Measurements from ENCODE around the gene POU2AF3. TPM values are rescaled to one million over a fixed set of nuclear protein-coding genes. Genes with fewer than 3 reads are reported as not detected.

The POU2AF3 gene, protein sequence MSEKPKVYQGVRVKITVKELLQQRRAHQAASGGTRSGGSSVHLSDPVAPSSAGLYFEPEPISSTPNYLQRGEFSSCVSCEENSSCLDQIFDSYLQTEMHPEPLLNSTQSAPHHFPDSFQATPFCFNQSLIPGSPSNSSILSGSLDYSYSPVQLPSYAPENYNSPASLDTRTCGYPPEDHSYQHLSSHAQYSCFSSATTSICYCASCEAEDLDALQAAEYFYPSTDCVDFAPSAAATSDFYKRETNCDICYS
- total RNA-seq (0.17 and 0.26 TPM in 2 replicates), polyA plus RNA-seq (0.07 TPM in 1 of 2 replicates, not detected in the other), polyA minus RNA-seq (ENCODE audit: low replicate concordance) (not detected in 2 replicates)
- polyA plus RNA-seq (2012), result not detected in 2 replicates

DNA sequence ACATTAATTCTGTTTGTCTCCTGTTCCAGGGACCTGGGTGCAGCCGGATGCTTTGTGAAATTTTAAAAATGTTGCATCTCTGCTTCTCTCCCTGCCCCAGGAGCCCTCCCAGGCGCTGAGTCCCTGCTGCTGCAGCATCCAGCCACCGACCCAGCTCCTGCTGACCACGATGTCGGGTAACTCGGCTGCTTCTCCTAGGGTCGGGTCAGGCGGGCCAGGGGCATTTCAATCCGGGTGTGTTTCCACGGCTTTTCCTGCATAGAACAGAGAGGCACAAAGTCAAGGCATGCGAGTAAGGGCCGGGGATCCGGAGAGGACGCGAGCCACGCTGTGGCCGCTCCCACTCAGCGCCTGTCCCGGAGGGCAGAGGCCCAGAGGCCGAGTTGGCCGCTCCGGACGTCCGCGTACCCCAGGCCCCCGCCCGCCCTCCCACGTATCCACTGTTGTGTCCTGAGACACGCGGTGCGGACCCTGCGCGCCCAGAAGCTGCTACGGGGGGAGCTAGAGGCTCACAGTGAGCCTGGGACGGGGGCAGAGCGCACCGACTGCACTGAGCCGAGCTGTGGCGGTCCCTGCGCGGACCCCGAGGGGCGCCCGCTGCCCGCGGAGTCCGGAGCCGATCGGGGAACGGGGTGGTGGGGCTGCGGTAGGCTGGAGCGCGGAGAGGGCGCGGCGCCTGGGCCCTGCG, at the start of gene POU2AF3:
POU2AF3 (plus strand) TSS at position 134 of the 688 bp plus-strand sequence; CDS start at position 170, 36 bp downstream.
- no peaks in the 10 kb centered on the region for H3K9me3 ChIP-seq (ENCODE audit: control insufficient read depth, insufficient read depth, low read depth, low read length)
- DNase-seq (ENCODE audit: low read depth in 2 of 2), result no peak
- no peaks in the 10 kb centered on the region for H3K4me1 ChIP-seq (ENCODE audit: control insufficient read depth, extremely low read depth, insufficient read depth, low read length)
- H4K20me1 ChIP-seq (ENCODE audit: control insufficient read depth, extremely low read depth, insufficient read depth, low read length), result no peaks in the 10 kb centered on the region
- peak within 1 kb of the TSS; percentile 31 for H2AFZ ChIP-seq (ENCODE audit: low read length)
- TF ChIP-seq EZH2 (IDR thresholded peaks at IDR 0.05; ENCODE audit: low read length, missing control alignments), result no peak
- TF ChIP-seq, protein P1, sequence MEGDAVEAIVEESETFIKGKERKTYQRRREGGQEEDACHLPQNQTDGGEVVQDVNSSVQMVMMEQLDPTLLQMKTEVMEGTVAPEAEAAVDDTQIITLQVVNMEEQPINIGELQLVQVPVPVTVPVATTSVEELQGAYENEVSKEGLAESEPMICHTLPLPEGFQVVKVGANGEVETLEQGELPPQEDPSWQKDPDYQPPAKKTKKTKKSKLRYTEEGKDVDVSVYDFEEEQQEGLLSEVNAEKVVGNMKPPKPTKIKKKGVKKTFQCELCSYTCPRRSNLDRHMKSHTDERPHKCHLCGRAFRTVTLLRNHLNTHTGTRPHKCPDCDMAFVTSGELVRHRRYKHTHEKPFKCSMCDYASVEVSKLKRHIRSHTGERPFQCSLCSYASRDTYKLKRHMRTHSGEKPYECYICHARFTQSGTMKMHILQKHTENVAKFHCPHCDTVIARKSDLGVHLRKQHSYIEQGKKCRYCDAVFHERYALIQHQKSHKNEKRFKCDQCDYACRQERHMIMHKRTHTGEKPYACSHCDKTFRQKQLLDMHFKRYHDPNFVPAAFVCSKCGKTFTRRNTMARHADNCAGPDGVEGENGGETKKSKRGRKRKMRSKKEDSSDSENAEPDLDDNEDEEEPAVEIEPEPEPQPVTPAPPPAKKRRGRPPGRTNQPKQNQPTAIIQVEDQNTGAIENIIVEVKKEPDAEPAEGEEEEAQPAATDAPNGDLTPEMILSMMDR (conservative IDR thresholded peaks at IDR 0.05 in 1 of 2, IDR thresholded peaks at IDR 0.05 in 1 of 2; ENCODE audit: low read depth in 1 of 2, low read length in 2 of 2), result no peak
- no peak within 1 kb of the TSS for H3K27ac ChIP-seq (ENCODE audit: insufficient read depth, low read length)
- no peak within 1 kb of the TSS for H3K9ac ChIP-seq (ENCODE audit: insufficient read depth, low read length)
- H3K36me3 ChIP-seq (ENCODE audit: control insufficient read depth, insufficient read depth, low read length), result no peaks in the 10 kb centered on the region
- peaks cover 9% of the 10 kb centered on the region for H3K27me3 ChIP-seq (ENCODE audit: control insufficient read depth, insufficient read depth, low read length)
- H3K79me2 ChIP-seq (ENCODE audit: control insufficient read depth, insufficient read depth, low read length), result no peaks in the 10 kb centered on the region
- peak within 1 kb of the TSS; percentile 72 for H3K4me2 ChIP-seq (ENCODE audit: extremely low read depth, insufficient read depth, low read length)
- H3K4me3 ChIP-seq (replicated peaks in 1 of 4; ENCODE audit: control extremely low read depth in 1 of 4, insufficient read depth in 1 of 4, low read depth in 3 of 4, low read length in 4 of 4), result peak within 1 kb of the TSS; percentile 27 to 56 (median 50)

DNA sequence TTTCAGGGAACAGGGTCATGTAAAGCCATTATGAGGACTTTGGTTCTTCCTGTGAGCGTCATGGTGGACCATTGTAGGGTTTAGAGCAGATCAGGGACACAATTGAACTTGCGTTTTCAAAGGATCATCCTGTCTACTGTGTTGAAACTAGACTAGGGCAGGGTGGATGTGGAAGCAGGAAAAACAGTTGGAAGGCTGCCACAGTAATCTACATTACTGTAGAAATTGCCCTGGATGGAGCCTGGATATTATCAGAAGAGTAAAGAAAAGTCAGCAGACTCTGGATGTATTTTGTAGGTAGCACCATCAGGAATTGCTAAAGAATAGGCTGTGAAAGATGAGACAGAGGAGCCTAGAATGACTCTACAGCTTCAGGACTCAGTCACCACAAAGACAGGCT, 47.4 kb upstream of the POU2AF3 start:
- H2AFZ ChIP-seq (ENCODE audit: low read length), result no peak overlapping the region
- H3K9ac ChIP-seq (ENCODE audit: insufficient read depth, low read length), result no peak overlapping the region
- TF ChIP-seq, protein P1 (conservative IDR thresholded peaks at IDR 0.05 in 1 of 2, IDR thresholded peaks at IDR 0.05 in 1 of 2; ENCODE audit: low read depth in 1 of 2, low read length in 2 of 2), result no peak
- TF ChIP-seq EZH2 (IDR thresholded peaks at IDR 0.05; ENCODE audit: low read length, missing control alignments), result no peak
- no peaks in the 10 kb centered on the region for H3K4me1 ChIP-seq (ENCODE audit: control insufficient read depth, extremely low read depth, insufficient read depth, low read length)
- H4K20me1 ChIP-seq (ENCODE audit: control insufficient read depth, extremely low read depth, insufficient read depth, low read length), result no peaks in the 10 kb centered on the region
- H3K4me2 ChIP-seq (ENCODE audit: extremely low read depth, insufficient read depth, low read length), result no peak overlapping the region
- DNase-seq (ENCODE audit: low read depth in 2 of 2), result no peak
- no peaks in the 10 kb centered on the region for H3K36me3 ChIP-seq (ENCODE audit: control insufficient read depth, insufficient read depth, low read length)
- H3K27ac ChIP-seq (ENCODE audit: insufficient read depth, low read length), result no peak overlapping the region
- H3K9me3 ChIP-seq (ENCODE audit: control insufficient read depth, insufficient read depth, low read depth, low read length), result no peaks in the 10 kb centered on the region
- no peaks in the 10 kb centered on the region for H3K79me2 ChIP-seq (ENCODE audit: control insufficient read depth, insufficient read depth, low read length)
- peaks cover 3% of the 10 kb centered on the region for H3K27me3 ChIP-seq (ENCODE audit: control insufficient read depth, insufficient read depth, low read length)
- H3K4me3 ChIP-seq (replicated peaks in 1 of 4; ENCODE audit: control extremely low read depth in 1 of 4, insufficient read depth in 1 of 4, low read depth in 3 of 4, low read length in 4 of 4), result no peak overlapping the region

DNA sequence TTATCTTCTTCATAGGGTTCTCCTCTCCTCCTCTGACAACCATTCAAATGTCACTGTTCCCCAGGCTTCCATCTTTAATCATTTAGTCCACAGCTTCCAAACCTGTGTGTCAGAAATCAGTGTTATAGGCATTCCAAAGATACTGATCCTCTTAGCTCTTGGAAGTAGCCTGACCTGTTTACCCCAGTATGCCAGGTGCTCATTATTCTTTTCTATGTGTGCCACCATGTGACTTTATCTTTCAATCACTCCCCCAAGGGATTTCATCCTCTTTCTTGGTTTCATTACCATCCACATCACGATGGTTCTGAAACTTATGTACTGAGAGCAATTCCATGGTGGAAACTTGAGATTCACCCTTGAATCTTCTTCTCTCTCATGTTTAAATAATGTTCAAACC, 45.2 kb upstream of the POU2AF3 start:
- Histone ChIP-seq H3K4me2 (ENCODE audit: extremely low read depth, insufficient read depth, low read length) (no peak overlapping the region), H3K4me3 (replicated peaks in 1 of 4; ENCODE audit: control extremely low read depth in 1 of 4, insufficient read depth in 1 of 4, low read depth in 3 of 4, low read length in 4 of 4) (no peak overlapping the region), H3K27me3 (ENCODE audit: control insufficient read depth, insufficient read depth, low read length) (peaks cover 3% of the 10 kb centered on the region), H2AFZ (ENCODE audit: low read length) (no peak overlapping the region), H4K20me1 (ENCODE audit: control insufficient read depth, extremely low read depth, insufficient read depth, low read length) (no peaks in the 10 kb centered on the region), H3K27ac (ENCODE audit: insufficient read depth, low read length) (no peak overlapping the region), H3K36me3 (ENCODE audit: control insufficient read depth, insufficient read depth, low read length) (no peaks in the 10 kb centered on the region), H3K4me1 (ENCODE audit: control insufficient read depth, extremely low read depth, insufficient read depth, low read length) (no peaks in the 10 kb centered on the region), H3K9me3 (ENCODE audit: control insufficient read depth, insufficient read depth, low read depth, low read length) (no peaks in the 10 kb centered on the region), H3K79me2 (ENCODE audit: control insufficient read depth, insufficient read depth, low read length) (no peaks in the 10 kb centered on the region), H3K9ac (ENCODE audit: insufficient read depth, low read length) (no peak overlapping the region)
- DNase-seq (ENCODE audit: low read depth in 2 of 2), result no peak
- no peak for TF ChIP-seq EZH2 (IDR thresholded peaks at IDR 0.05; ENCODE audit: low read length, missing control alignments)
- TF ChIP-seq, protein P1 (conservative IDR thresholded peaks at IDR 0.05 in 1 of 2, IDR thresholded peaks at IDR 0.05 in 1 of 2; ENCODE audit: low read depth in 1 of 2, low read length in 2 of 2), result no peak

Data from fibroblast of lung (primary cell).